Cardiac muscle cell (in vitro differentiated cells and primary cell): ENCODE data around the gene ARHGDIA. TPM values are rescaled to one million over a fixed set of nuclear protein-coding genes. Genes with fewer than 3 reads are reported as not detected.
"Not testable (repeated sequence)": the region's sequence is repeated elsewhere in the genome, so short reads cannot be mapped to it uniquely, and the experiment has no call there.

Experiments
- DNase-seq, 2 donors: peaks; one replicate each; pipeline versions ENCODE4 v3.0.0 to v3.0.0-alpha.2; 2010 to 2017; ENCODE audit warnings: low read depth in 1 of 2, low spot score in 1 of 2
- H3K27ac ChIP-seq: fragments of 200-600 bp; sonication (generic); 2 replicates; pipeline ENCODE4 v1.5.1; 2016
- H3K27me3 ChIP-seq: fragments of 200-600 bp; sonication (generic); 2 replicates; pipeline ENCODE4 v1.6.0; 2016; ENCODE audit warnings: control low read depth
- H3K36me3 ChIP-seq: fragments of 200-600 bp; sonication (generic); 2 replicates; pipeline ENCODE4 v1.5.1; 2016; ENCODE audit warnings: control low read depth
- H3K4me1 ChIP-seq: fragments of 200-600 bp; sonication (generic); 2 replicates; pipeline ENCODE4 v1.8.1; 2017; ENCODE audit warnings: low read depth, mild to moderate bottlenecking, mixed run types
- H3K4me3 ChIP-seq: fragments of 200-600 bp; sonication (generic); 2 replicates; pipeline ENCODE4 v1.5.1; 2016; ENCODE audit warnings: mild to moderate bottlenecking
- H3K9me3 ChIP-seq: fragments of 200-600 bp; sonication (generic); 2 replicates; pipeline ENCODE4 v1.5.1; 2017; ENCODE audit warnings: low read depth, mild to moderate bottlenecking, control low read depth
- CTCF ChIP-seq: IDR thresholded peaks from 2 replicates; pipeline ENCODE4 v1.5.1; 2012; ENCODE audit warnings: low read depth, mild to moderate bottlenecking, low read length
- polyA plus RNA-seq: library from polyadenylated mRNA; unstranded; fragments of >200 nt; fragmentation: Nextera tagmentation; extraction: Ambion mirVana; gene quantifications from 2 replicates; pipeline ENCODE4 v1.2.1, GENCODE V29; 2016
- total RNA-seq: library from RNA; depleted of rRNA; stranded (reverse); fragments of >200 nt; gene quantifications from 2 replicates; pipeline ENCODE4 v1.2.3, GENCODE V29; 2016

Gene ARHGDIA
- 101 and 177 TPM in 2 replicates for total RNA-seq
- polyA plus RNA-seq: 139 and 163 TPM in 2 replicates

- TF ChIP-seq CTCF: no peak
- Histone ChIP-seq H3K27me3 (no peaks in the 10 kb centered on the region), H3K4me1 (peaks cover 44% of the 10 kb centered on the region), H3K9me3 (no peaks in the 10 kb centered on the region), H3K4me3 (peak within 1 kb of the TSS; percentile 79), H3K27ac (peak within 1 kb of the TSS; percentile 96), H3K36me3 (no peaks in the 10 kb centered on the region)
- DNase-seq: peak in 1 of 2 donors; percentile 93
These were observed at the start of gene ARHGDIA for GRCh38 chr17:81870981-81871386. TSS of gene ARHGDIA (minus strand) at chr17:81871337. CDS start at chr17:81869930, 1,407 bp downstream.

GRCh38 chr17:81918832-81919545 lies 47.9 kb upstream of the ARHGDIA start:
- TF ChIP-seq CTCF: no peak
- H3K36me3 ChIP-seq: peaks cover 10% of the 10 kb centered on the region
- DNase-seq: no peak
- H3K4me3 ChIP-seq: no peak overlapping the region
- H3K4me1 ChIP-seq: peaks cover 23% of the 10 kb centered on the region
- H3K9me3 ChIP-seq: no peaks in the 10 kb centered on the region
- H3K27ac ChIP-seq: no peak overlapping the region
- H3K27me3 ChIP-seq: no peaks in the 10 kb centered on the region

GRCh38 chr17:81918333-81918669 lies 47.2 kb upstream of the ARHGDIA start:
- Histone ChIP-seq H3K36me3 (peaks cover 15% of the 10 kb centered on the region), H3K27ac (peak overlapping the region; percentile 30), H3K4me3 (peak overlapping the region; percentile 99), H3K4me1 (peaks cover 18% of the 10 kb centered on the region)
- DNase-seq, H3K9me3 ChIP-seq, H3K27me3 ChIP-seq: not testable (repeated sequence)

- Histone ChIP-seq H3K4me1 (peaks cover 15% of the 10 kb centered on the region), H3K9me3 (no peaks in the 10 kb centered on the region), H3K36me3 (peaks cover 19% of the 10 kb centered on the region), H3K27ac (peak within 1 kb of the TSS; percentile 30), H3K4me3 (peak within 1 kb of the TSS; percentile 99), H3K27me3 (no peaks in the 10 kb centered on the region)
- no peak for TF ChIP-seq CTCF
- peak; percentile 75 to 87 for DNase-seq
These were observed 46.6 kb upstream of the ARHGDIA start, which contains the start of gene SIRT7 for GRCh38 chr17:81917565-81918332. TSS of gene SIRT7 (minus strand) at chr17:81918176. CDS start at chr17:81918131, 45 bp downstream.

- Histone ChIP-seq H3K27me3 (no peaks in the 10 kb centered on the region), H3K9me3 (no peaks in the 10 kb centered on the region), H3K4me1 (peaks cover 12% of the 10 kb centered on the region), H3K36me3 (peaks cover 13% of the 10 kb centered on the region), H3K4me3 (no peak overlapping the region), H3K27ac (no peak overlapping the region)
- no peak for TF ChIP-seq CTCF
- DNase-seq: no peak
These were observed 45.3 kb upstream of the ARHGDIA start for GRCh38 chr17:81916234-81917001.
